PC-3 (cell line): Measurements from ENCODE around the gene OSBPL1A. TPM values are rescaled to one million over a fixed set of nuclear protein-coding genes. Genes with fewer than 3 reads are reported as not detected.
"Not testable (repeated sequence)": the region's sequence is repeated elsewhere in the genome, so short reads cannot be mapped to it uniquely, and the experiment has no call there.

Experiments used
- ATAC-seq: fragments of 200-7000 bp; cut with Tn5 transposase; 2 replicates; pipeline ENCODE4 v1.9.1; 2020; ENCODE audit warnings: mild to moderate bottlenecking, moderate library complexity
- BruUV-seq: library from RNA; stranded (reverse); fragments of 400-500 nt; replicated peaks from 2 replicates; lab custom pipeline; 2021; lab: Mats Ljungman, UMichigan
- CTCF ChIA-PET: fragments of 300-600 bp; sonication (Branson Sonifier 250); formaldehyde crosslinking; loops from one replicate; lab custom pipeline; 2022; ENCODE audit warnings: antibody characterized with exemption; lab: Charles Lee
- POLR2A ChIA-PET: fragments of 300-600 bp; sonication (Branson Sonifier 250); formaldehyde crosslinking; loops from one replicate; lab custom pipeline; 2022; ENCODE audit warnings: antibody characterized with exemption; ENCODE audit not compliant: unreplicated experiment; lab: Charles Lee
- DNase-seq: peaks from one replicate; pipeline ENCODE4 v3.0.0-alpha.2; 2015
- H2AFZ ChIP-seq: fragments of 300-600 bp; sonication (generic); 2 replicates; pipeline ENCODE4 v1.6.0; 2016; ENCODE audit warnings: antibody characterized with exemption, low read length
- H3F3A ChIP-seq: fragments of 300-600 bp; sonication (generic); one replicate; pipeline ENCODE4 v1.6.0; 2017; ENCODE audit warnings: antibody characterized with exemption, low read length, control low read depth, mild to moderate bottlenecking; ENCODE audit not compliant: unreplicated experiment
- H3K27ac ChIP-seq: fragments of 300-600 bp; sonication (generic); 2 replicates; pipeline ENCODE4 v1.5.1; 2016; ENCODE audit warnings: mild to moderate bottlenecking, low read length
- H3K27me3 ChIP-seq: fragments of 300-600 bp; sonication (generic); 2 replicates; pipeline ENCODE4 v1.6.1; 2016; ENCODE audit warnings: low read length, mixed read lengths
- H3K36me3 ChIP-seq: fragments of 300-600 bp; sonication (generic); 2 replicates; pipeline ENCODE4 v1.6.1; 2016; ENCODE audit warnings: low read depth, mixed run types, low read length, mixed read lengths
- H3K4me1 ChIP-seq: fragments of 300-600 bp; sonication (generic); 2 replicates; pipeline ENCODE4 v1.5.1; 2016; ENCODE audit warnings: low read length; ENCODE audit not compliant: insufficient read depth
- H3K4me2 ChIP-seq: fragments of 300-600 bp; sonication (generic); 2 replicates; pipeline ENCODE4 v1.6.0; 2016; ENCODE audit warnings: low read length
- H3K4me3 ChIP-seq: fragments of 300-600 bp; sonication (generic); 2 replicates; pipeline ENCODE4 v1.5.1; 2016; ENCODE audit warnings: mild to moderate bottlenecking, low read length, mixed read lengths
- H3K79me2 ChIP-seq: fragments of 300-600 bp; sonication (generic); 2 replicates; pipeline ENCODE4 v1.6.1; 2017; ENCODE audit warnings: low read length, mixed read lengths
- H3K9ac ChIP-seq: fragments of 300-600 bp; sonication (generic); 2 replicates; pipeline ENCODE4 v1.6.0; 2016; ENCODE audit warnings: mild to moderate bottlenecking, low read length
- H3K9me2 ChIP-seq: fragments of 300-600 bp; sonication (generic); replicated peaks from 2 replicates; pipeline ENCODE4 v1.6.1; 2016; ENCODE audit warnings: mixed run types, low read length, mixed read lengths
- H3K9me3 ChIP-seq: fragments of 300-600 bp; sonication (generic); 2 replicates; pipeline ENCODE4 v1.6.1; 2016; ENCODE audit warnings: low read length, mixed read lengths
- H4K20me1 ChIP-seq: fragments of 300-600 bp; sonication (generic); 2 replicates; pipeline ENCODE4 v1.6.1; 2016; ENCODE audit warnings: low read length, mixed read lengths
- EZH2 ChIP-seq: fragments of 300-600 bp; sonication (generic); IDR thresholded peaks from one replicate; pipeline ENCODE4 v1.6.1; 2017; ENCODE audit warnings: antibody characterized with exemption, mild to moderate bottlenecking, low read length; ENCODE audit not compliant: unreplicated experiment
- EZH2phosphoT487 ChIP-seq: fragments of 300-600 bp; sonication (generic); IDR thresholded peaks from 2 replicates; pipeline ENCODE4 v1.6.1; 2018; ENCODE audit warnings: mild to moderate bottlenecking, antibody characterized with exemption, low read length, borderline replicate concordance
- intact Hi-C: fragments of 100-400 bp; cut with micrococcal nuclease; formaldehyde crosslinking; loops from 2 replicates; pipeline ENCODE4 v1.9.0; 2023
- total RNA-seq: library from RNA; depleted of rRNA; stranded (reverse); fragments of >200 nt; gene quantifications from 2 replicates; pipeline ENCODE4 v1.2.3, GENCODE V29; 2014
- TF ChIP-seq, protein P1 (sequence below): fragments of 300-600 bp; sonication (generic); conservative IDR thresholded peaks from 2 replicates; pipeline ENCODE4 v1.5.1; 2017; ENCODE audit warnings: antibody characterized with exemption, low read depth, mild to moderate bottlenecking, low read length

Gene OSBPL1A
- total RNA-seq, 1 experiment from 2014 or later, result 39.7 TPM

DNA sequence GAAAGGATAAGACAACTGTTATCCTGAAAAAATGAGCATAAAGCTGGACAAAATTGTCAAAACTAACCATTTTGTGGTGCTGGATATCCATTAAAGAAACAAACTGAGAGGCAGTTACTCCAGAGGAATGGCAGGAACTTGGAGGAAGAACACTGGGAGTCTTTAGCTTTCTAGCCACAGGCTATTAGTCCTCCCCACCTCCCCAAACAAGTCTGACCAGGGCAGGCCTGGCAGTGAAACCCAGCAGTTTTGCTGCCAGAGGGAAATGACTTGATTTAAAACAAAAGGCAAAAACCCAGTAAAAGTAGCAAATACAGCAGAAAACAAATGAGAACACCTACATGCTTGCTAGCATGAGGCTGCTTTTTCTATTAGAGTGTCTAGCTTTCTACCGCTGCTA is 34.9 kb downstream of the OSBPL1A start:
- no peak overlapping the region for H3K27ac ChIP-seq
- H3K27me3 ChIP-seq, result no peaks in the 10 kb centered on the region
- no TSS peak for BruUV-seq
- no peaks in the 10 kb centered on the region for H3F3A ChIP-seq
- H3K4me3 ChIP-seq, result no peak overlapping the region
- H3K9me2 ChIP-seq, result no peaks in the 10 kb centered on the region
- ChIA-PET CTCF (interaction anchor here (1.0 kb wide), 1 partner anchor 50 kb away, joined by 3 read pairs; no protein-coding TSS in a partner anchor), POLR2A (no interaction called here)
- DNase-seq (peak; percentile 67), ATAC-seq (peak; percentile 78)
- peak overlapping the region; percentile 15; the same call in 1 of the 2 replicates for H3K4me2 ChIP-seq
- no peak overlapping the region for H2AFZ ChIP-seq
- H3K9ac ChIP-seq, result no peak overlapping the region
- H4K20me1 ChIP-seq, result no peaks in the 10 kb centered on the region
- H3K79me2 ChIP-seq, result no peaks in the 10 kb centered on the region
- no peak for TF ChIP-seq EZH2phosphoT487
- no peak for TF ChIP-seq EZH2
- TF ChIP-seq, protein P1, sequence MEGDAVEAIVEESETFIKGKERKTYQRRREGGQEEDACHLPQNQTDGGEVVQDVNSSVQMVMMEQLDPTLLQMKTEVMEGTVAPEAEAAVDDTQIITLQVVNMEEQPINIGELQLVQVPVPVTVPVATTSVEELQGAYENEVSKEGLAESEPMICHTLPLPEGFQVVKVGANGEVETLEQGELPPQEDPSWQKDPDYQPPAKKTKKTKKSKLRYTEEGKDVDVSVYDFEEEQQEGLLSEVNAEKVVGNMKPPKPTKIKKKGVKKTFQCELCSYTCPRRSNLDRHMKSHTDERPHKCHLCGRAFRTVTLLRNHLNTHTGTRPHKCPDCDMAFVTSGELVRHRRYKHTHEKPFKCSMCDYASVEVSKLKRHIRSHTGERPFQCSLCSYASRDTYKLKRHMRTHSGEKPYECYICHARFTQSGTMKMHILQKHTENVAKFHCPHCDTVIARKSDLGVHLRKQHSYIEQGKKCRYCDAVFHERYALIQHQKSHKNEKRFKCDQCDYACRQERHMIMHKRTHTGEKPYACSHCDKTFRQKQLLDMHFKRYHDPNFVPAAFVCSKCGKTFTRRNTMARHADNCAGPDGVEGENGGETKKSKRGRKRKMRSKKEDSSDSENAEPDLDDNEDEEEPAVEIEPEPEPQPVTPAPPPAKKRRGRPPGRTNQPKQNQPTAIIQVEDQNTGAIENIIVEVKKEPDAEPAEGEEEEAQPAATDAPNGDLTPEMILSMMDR, result no peak
- peaks cover 13% of the 10 kb centered on the region for H3K4me1 ChIP-seq
- intact Hi-C loops, result loop anchor here (5.0 kb wide), 1 partner anchor 65 kb away; the partner anchor contains the start of gene IMPACT
- H3K9me3 ChIP-seq, result no peaks in the 10 kb centered on the region
- no peaks in the 10 kb centered on the region for H3K36me3 ChIP-seq

DNA sequence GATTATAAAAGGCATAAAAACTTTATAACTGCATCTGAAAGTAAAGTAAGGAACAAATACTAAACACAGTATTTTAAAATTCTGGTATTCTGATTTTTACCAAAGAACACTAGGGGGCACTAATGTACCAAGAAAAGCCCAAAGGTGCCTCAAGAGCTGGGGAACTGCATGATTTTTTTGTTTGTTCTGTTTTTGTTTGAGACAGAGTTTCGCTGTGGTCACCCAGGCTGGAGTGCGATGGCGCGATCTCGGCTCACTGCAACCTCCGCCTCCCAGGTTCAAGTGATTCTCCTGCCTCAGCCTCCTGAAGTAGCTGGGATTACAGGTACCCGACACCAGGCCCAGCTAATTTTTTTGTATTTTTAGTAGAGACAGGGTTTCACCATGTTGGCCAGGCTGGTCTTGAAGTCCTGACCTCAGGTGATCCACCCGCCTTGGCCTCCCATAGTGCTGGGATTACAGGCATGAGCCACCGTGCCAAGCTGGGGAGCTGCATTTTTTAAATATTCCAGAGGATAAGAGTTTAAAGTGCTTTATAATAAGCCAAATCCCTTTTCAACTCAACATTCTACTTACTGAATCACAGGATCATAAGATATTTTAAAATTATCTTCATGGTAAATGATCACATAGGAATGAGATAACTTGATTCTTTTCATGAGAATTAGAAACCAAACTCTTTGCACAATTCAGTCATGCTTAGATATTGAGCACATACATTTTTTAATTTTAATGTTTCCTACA is 37.7 kb downstream of the OSBPL1A start:
- peak overlapping the region; percentile 46; the same call in 1 of the 2 replicates for H3K4me3 ChIP-seq
- H2AFZ ChIP-seq, result peak overlapping the region; percentile 62; the same call in 1 of the 2 replicates
- H3K4me2 ChIP-seq, result peak overlapping the region; percentile 66
- POLR2A ChIA-PET, H3K9me2 ChIP-seq, H3F3A ChIP-seq, H3K27ac ChIP-seq, H4K20me1 ChIP-seq, H3K9me3 ChIP-seq, H3K36me3 ChIP-seq, H3K27me3 ChIP-seq, BruUV-seq, H3K79me2 ChIP-seq, H3K9ac ChIP-seq: not testable (repeated sequence)
- intact Hi-C loops, result loop anchor here (1.0 to 10.0 kb wide), 6 partner anchors 53 to 365 kb away; partner anchors contain the start of gene IMPACT
- CTCF ChIA-PET, result interaction anchor here (0.5 to 1.5 kb wide), 10 partner anchors 9 to 221 kb away, joined by 3 to 17 read pairs (median 4); partner anchors contain the start of gene CABYR
- DNase-seq (peak; percentile 73), ATAC-seq (peak; percentile 74)
- peaks cover 13% of the 10 kb centered on the region for H3K4me1 ChIP-seq
- TF ChIP-seq, protein P1, result peak; percentile 70

DNA sequence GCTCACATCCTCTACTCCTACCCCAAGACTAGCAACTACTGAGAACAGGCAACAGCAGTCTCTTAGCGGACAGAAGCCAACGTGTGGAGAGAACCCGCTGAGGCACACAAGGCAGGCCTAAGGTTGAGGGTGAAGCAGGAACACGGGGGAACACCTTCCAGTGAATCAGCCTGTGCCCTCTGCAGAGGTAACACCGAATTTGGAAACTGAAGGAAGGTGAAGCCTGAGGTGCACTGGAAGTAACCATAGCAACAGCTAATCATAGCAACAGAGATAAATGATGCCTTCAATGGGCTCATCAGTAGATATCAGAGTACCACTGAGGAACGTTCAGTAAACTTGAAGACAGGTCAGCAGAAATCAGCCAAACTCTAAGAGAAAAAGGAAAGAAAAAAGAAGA is 43.3 kb downstream of the OSBPL1A start:
- intact Hi-C loops, result loop anchor here (10.0 kb wide), 2 partner anchors 79 to 371 kb away; no protein-coding TSS in a partner anchor
- no TSS peak for BruUV-seq
- Histone ChIP-seq H3K9me2 (no peaks in the 10 kb centered on the region), H4K20me1 (no peaks in the 10 kb centered on the region), H3K9me3 (no peaks in the 10 kb centered on the region), H3K27me3 (no peaks in the 10 kb centered on the region), H3K4me1 (no peaks in the 10 kb centered on the region), H2AFZ (no peak overlapping the region), H3K27ac (no peak overlapping the region), H3K4me2 (no peak overlapping the region), H3K4me3 (no peak overlapping the region), H3F3A (no peaks in the 10 kb centered on the region), H3K9ac (no peak overlapping the region), H3K36me3 (no peaks in the 10 kb centered on the region), H3K79me2 (no peaks in the 10 kb centered on the region)
- CTCF ChIA-PET, result no interaction called here
- DNase-seq (no peak), ATAC-seq (no peak)
- POLR2A ChIA-PET, result no interaction called here
- TF ChIP-seq, protein P1, result no peak
- no peak for TF ChIP-seq EZH2
- TF ChIP-seq EZH2phosphoT487, result no peak
